ENCODE results near the gene CCDC88C.

Gene CCDC88C

DNA sequence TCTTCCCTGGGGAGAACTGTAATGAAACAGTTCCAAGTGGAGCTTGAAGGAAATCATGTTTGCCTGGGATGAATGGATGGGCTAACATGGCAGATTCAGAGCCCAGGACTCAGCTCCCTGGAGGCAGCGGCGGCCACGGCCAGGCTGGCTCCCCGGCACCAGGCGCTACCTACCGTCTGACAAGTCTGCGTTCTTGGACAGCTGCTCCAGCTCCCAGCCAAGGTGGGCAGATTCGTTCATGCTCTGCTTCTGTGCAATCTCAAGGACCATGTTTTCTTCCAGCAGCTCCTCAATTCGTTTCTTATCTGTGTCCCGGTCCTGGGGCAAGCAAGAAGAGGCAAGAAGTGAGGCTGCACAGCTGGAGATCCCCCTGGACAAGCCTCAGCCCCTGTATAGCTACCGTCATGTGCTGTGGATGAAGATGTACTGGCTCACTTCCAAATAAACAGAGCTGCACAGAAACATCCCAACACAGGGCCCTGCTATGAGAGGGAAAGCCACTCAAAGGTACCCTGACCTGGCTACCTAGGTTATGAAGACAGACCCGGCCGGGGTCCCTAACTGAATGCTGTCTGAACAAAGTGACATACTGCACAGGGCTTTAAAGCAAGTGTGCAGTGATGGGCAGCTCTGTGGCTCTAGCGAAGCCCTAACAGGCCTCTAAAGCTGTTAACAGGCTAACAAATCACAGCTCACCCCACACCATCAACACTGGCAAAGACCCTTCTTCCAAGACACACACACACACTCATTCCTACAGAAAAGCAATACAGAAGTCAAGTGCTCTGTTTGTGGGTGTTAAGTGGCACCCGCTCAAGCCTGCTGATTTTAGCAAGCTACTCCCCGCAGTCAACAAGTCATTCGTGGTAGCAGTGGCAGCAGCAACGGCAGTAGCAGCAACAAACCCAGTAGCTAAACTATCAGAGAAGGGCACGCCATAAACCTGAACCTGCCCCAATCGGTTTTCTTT is 92.7 kb downstream of the CCDC88C start:
- FAIRE-seq, result no peak

DNA sequence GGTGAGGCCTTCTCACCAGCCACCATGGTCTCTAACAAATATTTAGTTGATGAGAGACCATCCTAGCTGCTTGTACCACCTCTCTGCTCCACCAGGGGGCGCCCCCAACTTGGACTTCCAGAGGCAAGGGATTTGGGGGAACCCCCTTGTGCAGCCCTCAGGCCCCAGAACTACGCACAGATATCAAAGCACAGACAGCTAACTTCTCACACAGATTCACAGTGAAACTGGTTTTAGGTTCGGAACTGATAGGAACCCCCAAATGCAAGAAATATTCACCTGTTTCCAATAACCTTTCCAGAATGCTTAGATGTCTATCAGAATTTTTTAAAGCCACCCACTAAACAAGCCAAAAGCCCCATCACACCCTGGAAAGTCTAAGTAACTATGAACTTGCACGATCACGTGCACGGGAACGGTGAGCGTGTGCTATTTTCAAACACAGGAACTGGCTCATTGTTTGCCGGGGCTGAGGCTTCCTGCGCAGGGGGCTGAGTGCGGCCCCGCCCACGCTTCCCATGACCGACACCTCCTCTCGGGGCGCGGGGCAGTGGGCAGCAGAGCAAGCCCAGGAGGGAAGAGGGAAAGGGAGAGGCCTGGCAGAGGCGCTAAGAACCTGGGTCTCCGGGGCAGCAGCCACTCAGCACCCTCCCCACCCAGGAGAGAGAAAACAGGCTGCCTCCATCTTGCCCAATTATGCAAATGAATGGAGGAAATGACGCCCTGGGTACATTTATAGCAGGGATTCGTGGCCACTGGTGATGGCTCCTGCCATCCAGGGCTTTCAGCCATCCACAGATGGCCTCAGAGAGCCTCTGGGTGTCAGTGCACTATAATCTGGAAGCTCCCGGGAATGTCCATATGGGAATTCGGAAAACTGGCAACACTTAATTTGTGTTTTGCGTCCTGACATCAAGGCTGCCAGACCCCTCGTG is 93.7 kb downstream of the CCDC88C start:
- FAIRE-seq, result no peak

DNA sequence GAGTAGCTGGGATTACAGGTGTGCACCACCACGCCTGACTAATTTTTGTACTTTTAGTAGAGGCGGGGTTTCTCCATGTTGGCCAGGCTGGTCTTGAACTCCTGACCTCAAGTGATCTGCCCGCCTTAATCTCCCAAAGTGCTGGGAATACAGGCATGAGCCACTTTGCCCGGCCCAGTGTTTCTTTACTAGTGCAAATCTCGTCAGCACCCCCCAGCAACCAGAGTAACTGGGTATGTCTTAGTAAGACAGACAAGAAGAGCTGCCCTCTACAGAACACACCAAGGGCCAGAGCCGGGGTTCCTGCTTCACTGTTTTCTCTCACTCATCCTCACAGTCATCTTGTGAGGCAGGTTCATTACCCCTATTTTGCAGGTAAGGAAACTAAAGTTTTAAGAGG is 94.6 kb downstream of the CCDC88C start:
- no peak for FAIRE-seq

DNA sequence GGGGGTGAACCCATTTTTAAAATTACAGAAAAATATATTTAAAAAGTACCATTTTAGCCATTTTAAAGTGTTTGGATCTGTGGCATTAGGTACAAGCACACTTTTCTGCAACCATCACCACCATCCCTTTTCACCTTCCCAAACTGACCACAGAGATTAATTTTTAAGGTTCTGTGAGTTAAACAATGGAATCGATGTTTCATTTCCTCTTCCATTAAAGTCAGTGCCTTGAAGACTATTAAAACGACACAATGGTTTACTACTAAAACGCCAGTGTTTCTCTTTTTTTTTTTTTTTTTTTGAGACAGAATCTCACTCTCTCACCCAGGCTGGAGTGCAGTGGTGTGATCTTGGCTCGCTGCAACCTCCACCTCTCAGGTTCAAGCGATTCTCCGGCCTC is 95.0 kb downstream of the CCDC88C start:
- FAIRE-seq, result no peak

DNA sequence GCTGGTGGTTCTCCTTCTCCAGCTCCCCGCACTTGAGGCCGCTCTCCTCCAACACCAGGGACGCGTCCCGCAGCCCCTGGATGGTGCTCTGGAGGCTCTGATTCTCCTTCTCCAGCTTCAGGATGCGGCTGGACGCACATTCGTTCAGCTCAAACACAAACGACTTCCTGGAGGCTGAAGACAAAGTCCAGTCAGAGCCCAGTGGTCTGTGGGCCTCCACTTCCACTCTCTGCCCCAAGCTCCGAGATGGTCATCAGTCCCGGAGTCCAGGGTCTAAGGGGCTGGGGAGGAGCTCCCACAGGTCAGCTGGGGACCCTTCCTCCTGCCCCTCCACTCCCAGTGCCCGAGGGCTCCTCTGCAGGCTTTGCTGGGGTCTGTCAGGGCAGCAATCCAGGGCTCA is 96.5 kb downstream of the CCDC88C start:
- FAIRE-seq, result no peak

DNA sequence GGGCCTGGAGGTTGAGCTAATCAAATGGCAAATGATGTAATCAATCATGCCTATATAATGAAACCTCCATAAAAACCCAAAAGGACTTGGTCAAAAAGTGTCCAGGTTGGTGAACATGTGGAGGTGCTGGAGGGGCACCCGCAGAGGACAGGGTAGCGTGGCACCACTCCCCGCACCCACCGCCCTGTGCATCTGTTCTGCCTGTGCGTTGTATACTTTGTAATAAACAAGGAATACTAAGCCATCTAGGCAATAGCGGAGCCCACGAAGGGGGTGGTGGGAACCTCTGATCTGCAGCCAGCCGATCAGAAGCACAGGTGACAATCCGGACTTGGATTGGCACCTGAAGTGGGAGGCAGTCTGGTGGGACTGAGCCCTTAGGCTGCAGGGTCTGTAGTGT is 97.4 kb downstream of the CCDC88C start:
- FAIRE-seq, result no peak

DNA sequence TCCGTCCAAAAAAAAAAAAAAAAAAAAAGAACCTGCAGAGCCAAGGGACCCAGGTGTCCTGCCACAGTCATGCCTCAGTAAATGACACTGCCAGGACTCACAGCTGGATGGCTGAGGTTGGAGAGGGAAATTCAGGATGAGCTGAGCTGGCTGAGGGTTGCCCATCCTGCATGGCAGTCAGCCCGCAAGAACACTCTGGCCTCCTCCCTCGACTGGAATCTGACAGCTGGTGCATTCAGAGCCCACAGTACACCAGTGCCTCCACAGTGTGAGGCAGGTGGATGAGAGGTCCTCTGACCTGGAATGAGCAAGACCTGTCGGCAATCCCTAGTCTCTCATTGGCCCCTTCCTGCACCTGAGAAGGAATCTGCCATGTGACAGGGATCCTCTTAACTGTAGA is 98.7 kb downstream of the CCDC88C start:
- FAIRE-seq, result no peak

DNA sequence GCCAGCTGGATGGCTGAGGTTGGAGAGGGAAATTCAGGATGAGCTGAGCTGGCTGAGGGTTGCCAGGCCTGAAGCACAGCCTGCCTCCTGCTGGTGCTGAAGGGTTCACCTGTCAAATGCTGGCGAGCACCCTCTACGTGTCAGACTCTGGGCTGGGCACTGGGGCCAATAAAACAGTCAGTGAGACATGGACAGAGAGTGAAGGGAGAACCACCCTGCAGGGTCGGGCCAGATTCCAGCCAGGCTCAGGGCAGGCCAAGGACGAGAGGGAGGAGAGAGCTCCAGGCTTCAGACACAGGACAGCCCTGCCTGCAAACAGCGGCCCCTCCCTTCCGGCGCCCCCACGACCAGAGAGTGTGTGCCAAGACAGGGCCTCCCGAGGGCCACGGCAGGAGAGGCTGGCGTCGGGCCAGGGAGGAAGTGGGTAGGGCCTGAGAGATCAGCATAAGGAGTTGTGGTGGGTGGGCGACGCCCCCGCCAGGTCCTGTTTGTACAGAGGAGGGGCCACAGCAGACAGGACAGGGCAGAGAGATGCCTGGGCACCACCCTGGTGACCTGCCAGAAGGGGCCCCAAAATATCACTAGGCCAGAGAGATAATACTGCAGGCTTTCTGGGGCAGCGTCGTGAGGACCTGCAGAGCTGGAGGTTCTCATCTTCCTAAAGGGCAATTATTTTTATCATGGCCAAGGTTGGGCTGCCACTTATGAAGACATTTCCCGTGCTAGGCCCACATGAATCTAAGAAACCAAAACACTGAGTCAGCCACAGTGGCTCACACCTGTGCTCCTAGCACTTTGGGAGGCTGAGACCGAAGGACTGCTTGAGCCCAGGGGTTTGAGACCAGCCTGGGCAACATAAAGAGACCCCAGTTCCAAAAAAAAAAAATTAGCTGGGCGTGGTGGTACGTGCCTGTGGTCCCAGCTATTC is 100.0 kb downstream of the CCDC88C start:
- no peak for FAIRE-seq

DNA sequence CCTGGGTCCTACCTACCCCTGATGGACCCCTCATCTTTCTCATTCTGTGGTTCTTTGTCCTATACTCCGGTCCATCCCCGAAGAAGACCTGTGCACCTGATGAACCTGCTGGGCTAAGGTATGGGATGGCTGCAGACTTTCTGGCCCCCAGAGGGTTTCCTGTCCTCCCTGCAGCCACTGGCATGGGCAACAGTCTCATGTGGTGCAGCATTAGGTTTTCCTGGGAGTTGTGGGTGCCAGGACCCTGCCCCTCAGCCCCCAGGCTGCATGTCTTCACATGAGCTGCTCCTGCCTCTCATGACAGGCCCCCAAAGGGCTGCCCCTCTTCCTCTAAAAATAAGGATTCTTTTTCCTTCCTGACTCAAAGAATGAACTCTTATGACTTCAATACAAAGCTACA is 100.9 kb downstream of the CCDC88C start:
- FAIRE-seq, result no peak

DNA sequence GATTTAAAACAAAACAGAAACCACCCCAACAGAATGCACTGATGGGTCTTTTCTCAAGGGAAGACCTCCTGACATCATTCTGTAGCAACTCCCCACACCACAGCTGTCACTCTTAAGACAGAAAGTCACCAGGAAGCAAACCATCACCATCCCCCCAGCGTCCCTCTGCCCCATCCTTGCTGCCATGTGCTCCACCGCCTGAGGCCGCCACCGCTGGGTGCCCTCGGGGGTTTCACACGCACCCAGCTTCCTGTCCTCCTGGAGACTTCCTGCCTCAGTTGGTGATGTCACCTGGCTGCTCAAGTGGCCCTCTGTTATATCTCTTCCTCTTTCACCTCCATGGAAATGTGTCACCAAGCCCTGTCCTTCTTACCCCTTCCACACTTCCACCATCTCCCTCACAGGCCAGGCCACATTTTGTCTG is 101.8 kb downstream of the CCDC88C start:
- FAIRE-seq, result no peak

DNA sequence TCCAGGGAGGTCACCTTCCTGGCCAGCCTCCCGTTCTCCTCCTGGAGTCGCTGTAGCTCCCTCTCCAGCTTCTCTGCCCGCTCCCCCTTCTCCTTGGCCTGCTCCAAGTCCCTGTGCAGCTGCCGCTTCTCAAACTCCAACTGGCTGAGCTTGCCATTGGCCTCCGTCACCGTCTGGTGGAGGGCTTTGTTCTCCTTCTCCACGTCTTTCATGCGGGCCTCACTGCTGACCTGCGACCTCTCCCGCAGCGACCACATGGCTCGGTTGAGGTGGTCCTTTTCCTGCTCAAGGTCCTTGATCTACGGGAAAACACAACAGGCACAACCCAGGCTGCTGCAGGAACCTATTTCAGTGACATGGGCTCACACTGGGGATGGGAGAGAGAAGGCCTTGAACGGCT is 103.8 kb downstream of the CCDC88C start:
- FAIRE-seq, result no peak

DNA sequence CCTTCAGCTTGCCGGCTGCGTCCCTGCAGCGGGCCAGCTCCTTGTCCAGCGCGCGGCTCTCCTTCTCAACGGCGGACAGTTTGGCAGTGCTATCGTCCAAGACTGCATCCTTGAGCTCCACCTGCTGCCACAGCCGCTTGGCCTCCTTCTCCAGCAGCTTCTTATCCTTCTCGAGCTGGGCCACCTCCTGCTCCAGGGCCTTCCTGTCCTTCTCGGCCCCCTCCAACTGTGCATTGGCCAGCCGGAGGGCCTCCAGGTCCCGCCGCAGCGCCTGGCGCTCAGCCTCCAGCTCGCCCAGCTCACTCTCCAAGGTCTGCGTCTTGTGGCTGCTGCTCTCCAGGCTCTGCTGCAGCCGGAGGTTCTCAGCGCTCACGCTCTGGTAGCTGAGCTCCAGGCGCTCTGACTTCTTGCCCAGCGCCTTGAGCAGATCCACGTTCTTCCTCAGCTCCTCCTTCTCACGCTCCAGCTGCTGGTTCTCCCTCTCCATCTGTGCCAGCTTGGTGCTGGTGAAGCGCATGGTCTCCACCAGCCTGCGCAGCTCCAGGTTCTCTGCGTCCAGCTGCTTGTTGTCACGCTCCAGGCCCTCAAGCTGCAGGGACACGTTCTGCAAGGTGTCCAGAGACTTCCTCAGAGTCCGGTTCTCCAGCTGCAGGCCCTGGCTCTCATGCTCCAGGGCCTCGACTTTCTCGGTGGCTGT is 104.3 kb downstream of the CCDC88C start:
- no peak for FAIRE-seq

DNA sequence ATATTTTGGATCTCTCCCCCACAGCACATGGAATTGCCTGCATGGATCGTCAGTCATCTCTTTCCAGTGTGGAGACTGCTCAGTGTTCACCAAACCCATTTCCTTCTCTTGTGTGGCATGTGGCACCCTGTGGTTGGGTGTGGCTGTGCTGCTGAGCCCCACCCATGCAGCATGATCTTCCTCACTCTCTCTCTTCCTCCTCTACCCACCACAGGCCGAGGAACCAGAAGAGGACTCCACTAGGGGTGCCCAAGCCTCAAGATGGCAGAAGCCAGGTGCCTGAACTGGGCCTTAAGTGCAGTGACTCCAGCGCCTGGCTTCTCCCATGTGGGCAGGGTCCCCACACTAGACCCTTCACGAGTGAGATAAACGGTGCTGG is 106.3 kb downstream of the CCDC88C start:
- FAIRE-seq, result no peak

DNA sequence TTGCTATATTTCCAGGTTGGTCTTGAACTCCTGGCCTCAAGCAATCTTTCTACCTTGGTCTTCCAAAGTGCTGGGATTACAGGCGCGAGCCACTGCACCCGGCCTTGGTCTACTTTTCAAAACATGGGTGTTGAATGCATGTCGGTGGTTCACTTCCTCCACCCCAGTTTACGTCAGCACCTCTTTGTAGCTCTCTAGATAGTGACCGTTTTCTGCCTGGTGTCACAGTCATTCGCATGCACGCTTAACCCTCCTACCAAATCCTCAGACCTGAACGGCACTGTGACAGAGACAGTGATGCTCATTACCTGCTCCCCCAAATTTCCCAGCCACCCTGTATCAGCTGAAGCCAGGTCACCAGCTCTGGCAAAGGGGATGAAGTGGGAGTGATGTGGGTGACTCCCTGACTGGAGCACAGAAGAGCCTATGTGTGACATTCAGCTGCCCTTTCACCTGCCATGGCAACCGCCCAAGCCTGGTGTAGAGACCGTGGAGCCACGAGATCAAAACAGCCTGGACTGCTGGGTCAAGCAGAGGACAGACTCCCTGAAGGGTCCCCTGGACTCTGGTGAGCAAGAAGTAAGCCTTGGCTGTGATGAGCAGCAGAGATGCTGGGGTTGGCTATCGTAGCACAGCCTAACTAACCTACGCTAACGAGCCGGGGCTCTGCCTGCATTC is 106.9 kb downstream of the CCDC88C start:
- FAIRE-seq, result no peak

DNA sequence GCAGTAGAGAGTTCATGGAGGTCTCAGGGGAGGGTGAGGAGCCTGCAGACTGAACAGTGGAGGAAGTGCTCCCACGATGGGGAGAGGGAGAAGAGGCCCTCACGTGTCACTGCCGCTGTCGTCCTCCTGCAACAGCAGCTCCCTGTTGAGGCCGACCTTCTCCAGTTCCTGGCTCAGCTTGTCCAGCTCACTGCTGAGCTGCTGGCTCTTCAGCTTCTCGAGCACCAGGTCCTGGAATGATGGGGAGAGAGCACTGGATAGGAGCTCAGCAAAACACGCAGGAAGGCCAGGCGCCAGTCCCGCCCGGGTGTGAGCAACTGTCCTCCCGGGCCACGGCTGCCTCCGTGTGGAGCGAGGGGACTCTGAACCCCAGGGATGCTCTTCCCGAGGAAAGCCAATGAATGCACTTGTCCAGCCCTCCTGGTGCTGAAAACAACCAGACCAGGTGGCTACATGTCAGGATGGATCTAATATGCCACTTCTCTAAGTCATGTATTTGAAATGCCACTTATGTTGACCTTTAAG is 107.8 kb downstream of the CCDC88C start:
- no peak for FAIRE-seq

DNA sequence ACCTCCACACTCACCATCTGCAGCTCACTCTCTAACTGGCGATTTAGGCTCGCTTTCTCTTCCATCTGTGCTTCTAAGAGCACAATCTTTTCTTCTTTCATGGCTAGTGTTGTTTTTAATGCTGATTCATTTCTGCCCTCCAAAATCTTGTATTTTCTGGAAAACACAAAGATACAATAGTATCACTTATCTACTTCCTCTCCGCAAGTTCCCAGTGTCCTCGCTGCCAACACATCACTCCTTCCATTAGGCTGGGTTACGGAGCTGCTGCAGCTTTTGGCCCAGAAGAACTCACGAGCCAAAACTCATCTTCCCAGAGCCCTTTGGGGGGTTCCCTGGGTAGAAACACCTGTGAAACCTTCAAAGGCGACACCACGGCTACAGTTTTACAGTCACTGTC is 109.3 kb downstream of the CCDC88C start:
- no peak for FAIRE-seq

DNA sequence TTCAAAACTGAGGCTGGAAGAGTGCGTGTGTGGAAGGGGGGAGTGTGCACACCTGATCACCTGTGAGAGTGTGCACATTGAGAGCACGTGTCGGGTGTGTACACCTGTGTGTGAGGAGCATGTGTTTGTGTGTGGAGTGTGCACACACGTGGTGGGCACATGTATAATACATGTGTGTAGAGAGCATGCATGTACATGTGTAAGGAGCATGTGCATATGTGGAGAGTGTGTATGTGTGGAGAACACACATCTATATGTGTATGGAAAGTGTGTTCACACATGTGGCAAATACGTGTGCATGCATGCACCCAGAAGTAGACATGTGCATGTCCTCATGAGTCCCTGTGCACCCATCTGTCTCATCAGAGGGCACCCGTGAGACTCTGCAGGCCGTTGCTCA is 110.0 kb downstream of the CCDC88C start:
- no peak for FAIRE-seq

DNA sequence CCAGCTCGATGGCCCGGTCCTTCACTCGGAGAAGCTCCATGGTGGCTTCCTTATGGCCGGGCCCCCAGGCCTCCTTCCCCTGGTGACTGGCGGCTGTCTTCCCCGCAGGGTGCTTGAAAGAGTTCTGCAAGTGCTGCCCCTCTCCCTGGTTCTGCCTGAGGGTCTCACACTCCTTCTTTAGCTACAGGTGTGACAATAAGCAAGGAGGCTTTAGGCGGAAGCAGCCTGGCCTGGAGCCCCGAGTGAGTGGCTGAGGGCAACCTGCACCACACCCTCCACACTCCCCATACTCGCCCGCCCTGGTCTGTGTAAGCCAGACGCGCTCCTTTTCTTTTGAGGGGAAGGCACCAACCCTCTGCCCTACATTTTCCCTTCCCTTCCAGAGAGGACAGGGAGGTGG is 110.6 kb downstream of the CCDC88C start:
- FAIRE-seq, result no peak

DNA sequence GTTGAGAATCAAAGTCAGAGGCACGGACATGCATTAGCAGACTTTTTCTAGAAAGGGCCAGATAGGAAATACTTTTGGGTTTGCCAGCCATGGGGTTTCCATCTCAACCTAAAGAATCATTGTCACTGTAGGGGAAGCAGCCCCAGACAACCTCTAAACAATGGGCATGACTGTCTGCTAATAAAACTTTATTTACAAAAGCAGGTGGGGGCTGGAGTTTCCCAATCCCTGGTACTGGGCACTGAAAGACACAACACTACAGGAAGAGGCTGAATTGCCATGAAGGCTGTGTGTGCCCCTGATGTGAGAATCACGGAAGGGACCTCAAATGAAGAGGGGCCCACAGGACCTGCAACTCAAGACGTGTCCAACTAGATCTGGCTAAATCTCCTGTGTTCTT is 111.1 kb downstream of the CCDC88C start:
- no peak for FAIRE-seq

DNA sequence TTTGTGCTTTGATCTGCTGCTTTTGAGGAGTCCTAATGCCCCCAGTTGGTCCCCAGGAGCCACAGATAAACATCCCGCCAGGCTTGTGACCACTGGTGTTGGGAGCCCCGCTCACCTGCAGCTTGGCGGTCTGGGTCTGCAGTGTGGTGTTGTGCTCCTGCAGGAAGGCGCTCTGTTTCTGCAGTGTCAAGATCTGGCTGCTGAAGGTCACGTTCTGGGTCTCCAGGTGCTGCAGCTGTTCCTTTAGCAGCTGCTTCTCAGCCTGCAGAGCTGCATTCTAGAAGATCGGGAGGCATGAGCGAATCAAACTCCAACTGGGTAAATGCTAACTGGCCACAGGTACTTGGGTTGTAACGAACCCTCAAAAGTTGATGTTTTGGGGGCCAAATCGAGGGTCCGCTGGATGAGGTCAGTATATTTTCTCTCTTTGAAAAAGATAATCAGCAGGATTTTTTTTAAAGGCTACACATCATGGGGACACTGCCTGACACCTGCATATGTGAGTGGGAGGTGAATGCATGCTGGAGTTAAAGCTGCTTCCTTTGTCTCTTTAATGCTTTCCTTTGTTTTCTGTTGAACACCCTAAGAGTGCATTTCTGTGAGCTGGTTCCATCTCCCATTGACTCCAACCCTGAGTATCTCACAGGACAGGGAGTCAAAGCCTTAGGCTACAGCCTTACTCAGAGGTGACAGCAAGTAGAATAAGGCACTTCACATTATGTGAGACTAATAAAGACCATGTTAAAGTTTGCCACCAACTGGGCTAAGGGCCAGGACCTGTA is 111.8 kb downstream of the CCDC88C start:
- FAIRE-seq, result no peak

DNA sequence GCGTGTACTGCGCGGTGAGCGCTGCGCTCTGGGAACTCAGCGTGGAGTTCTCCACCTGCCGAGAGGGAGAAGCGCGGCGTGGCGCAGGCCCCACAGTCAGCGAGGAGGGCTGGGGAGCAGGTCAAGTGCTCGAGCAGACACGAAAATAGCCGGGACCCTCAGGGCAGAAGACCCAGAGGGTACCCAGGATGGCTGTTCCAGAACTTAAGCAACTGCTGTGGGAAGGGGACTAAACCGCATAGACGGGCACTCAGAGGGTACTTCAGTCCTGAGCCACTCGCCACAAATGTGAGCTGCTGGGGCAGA is 113.7 kb downstream of the CCDC88C start:
- FAIRE-seq, result no peak
